Stimulated activated CD4-positive, alpha-beta T cell treated with anti-CD3 and anti-CD28 coated beads, Interleukin-1b, Interleukin-23, amount 100 ng/mL, for 48 hours (primary cell): Measurements from ENCODE around the gene CEP85.

Experiments used
- DNase-seq: peaks from one replicate; pipeline ENCODE4 v3.0.0-alpha.2; 2020

Gene CEP85

DNA sequence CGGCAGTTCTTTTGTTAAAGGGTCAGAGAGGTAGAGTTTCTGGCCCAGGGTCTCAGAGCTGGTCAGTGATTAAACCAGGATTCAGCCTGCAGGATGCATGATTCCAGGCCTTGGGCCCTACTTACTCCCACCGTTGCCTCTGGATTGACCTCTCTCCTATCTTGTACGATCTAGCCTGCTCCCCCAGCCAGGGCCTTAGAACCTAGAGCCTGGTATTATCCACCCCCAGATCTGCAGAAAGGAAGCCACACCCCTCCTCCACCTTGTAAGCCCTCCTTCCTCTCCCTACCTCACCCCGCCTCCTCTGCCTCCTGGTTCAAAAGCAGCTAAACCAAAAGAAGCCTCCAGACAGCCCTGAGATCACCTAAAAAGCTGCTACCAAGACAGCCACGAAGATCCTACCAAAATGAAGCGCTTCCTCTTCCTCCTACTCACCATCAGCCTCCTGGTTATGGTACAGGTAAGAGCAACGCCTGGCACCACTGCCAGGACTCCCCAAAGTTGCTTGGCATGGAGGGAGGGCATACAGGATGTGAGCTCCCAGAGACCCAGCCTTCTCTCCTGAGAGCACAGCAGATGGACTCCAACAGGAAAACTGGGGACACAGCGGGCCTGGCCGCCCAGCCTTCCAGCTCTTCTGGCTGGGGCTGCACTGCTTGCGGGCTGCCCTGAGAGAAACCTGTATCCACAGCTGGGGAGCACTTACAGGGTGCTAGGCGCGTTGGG lies 83.8 kb downstream of the CEP85 start, which contains the start of gene CD52:
Gene CD52, plus strand, starts transcription at position 347 of the 726 bp plus-strand sequence. Its CDS starts 60 bp downstream, at position 407.
- DNase-seq, result peak; percentile 73

DNA sequence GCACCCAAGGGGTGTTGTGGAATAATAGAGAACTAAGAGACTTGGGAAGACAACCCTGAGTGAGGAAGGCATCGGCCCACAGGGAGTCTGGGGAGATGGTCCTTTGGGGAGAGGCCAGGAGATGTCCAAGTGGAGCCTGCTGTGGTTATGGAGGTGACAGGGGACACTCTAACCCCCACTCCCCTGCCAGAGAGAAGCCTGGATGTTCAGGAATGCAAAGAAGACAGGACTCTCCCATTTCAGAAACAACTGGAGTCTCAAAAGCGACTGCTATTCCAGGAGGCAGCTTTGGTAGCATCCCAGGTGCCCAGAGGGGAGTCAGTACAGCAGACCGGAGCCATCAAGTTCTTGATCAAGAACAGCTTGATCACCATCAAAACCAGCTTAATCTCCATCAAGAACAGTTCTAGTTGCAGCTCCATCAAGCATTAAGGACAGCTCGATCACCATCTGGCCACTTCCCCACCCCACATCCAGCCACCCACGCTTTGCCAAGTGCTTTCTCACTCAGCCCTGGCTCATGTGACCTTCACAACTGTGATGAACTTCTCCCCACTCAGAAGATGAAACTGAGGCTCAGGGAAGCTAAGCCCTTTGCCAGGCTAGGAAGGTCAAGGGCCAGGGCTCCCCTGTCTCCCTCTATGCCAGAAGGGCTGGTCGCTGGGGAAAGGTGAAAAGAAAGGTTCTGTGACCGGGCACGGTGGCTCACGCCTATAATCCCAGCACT lies 84.5 kb downstream of the CEP85 start:
- DNase-seq, result peak; percentile 60

DNA sequence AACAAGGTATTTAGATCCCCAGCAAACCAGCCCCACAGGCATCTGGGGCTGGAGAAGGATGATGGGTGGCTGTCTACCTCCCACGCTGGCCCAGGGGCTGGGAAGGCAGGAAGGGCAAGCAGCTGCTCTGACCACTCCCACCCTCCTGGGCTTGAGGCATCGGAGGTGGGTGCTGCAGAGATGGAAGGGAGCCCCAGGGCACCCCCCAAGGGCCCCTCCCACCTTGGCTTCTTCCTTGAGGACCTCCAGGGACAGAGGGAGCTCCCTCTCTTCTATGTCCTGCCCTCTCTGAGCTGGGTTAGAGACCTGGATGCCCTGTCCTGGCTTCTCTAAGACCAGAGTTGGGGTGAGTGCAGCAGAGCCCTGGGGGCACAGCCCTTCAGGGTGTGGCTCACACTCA lies 86.9 kb downstream of the CEP85 start:
- DNase-seq, result no peak

DNA sequence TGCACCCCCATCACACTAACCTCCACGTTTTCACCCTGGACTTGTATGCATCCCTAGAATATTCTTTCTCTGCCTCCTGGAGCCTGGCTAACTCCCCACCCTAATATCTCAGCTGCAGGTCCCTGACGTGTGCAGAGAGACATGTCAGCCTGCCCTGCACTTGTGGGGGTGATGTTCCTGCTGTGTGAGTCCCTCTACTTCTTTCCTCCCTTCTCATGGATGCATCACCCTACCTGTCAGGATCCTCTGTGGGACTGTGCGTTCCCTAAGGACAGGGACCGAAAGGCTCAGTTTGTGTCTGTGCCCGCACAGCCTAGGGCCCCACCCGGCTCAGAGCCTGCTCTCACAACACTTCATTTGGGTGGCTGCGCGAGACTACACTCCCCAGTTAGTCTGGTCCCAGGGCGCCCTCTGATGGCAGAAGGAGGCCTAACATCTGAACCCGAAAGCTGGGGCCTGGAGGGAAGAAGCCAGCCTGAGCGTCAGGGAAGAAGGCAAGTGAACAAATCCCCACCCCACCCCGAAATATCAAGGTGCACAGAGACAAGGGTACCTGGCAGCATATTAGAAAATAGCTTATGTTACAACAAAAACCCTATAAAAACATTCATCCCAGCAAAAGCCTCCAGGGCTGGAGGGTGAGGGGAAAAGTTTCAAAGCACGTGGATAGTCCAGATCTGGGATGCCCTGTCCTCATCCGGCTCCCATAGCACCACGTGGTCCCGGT lies 87.5 kb downstream of the CEP85 start:
- DNase-seq, result peak; percentile 95

DNA sequence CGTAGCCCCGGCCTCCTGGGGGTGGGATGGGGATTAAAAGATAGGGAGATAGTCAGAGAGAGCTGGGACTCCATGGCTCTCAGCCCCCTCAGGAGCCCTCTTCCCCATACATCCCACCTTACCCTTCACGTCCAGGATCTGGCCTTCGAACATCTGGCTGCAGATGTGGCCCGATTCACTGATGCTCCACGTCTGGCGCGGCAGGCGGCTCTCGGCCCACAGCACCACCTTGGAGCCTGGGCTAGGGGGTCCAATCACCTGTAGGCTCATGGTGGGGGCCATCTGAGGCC lies 88.0 kb downstream of the CEP85 start:
- DNase-seq, result no peak

GRCh38 chr1:26323382-26323781 lies 89.4 kb downstream of the CEP85 start:
- DNase-seq, result no peak

DNA sequence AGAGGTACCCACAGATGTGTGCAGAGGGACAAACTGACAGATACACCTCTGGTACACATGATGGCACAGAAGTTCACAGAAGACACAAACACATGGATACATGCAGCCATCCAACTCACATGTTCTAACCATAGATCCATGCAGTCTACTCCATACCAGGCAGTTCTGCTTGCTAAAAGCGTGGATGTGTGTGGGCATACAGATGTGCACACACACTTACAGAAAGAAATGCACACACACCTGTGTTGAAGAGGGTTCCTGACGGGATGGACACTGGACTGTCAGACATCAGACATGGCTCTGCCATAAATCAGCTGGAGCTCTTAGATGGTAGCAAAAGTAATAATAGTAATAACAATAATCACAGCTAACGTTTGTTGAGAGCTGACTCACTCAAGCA lies 90.5 kb downstream of the CEP85 start:
- no peak for DNase-seq

GRCh38 chr1:26327956-26328362 lies 94.0 kb downstream of the CEP85 start:
- no peak for DNase-seq
